ENCODE data around the gene NDUFAB1.
"Not testable (repeated sequence)": the region's sequence is repeated elsewhere in the genome, so short reads cannot be mapped to it uniquely, and the experiment has no call there.

The NDUFAB1 gene

GRCh38 chr16:23595951-23596720, at the start of gene NDUFAB1:
NDUFAB1 (minus strand) TSS chr16:23596316; CDS start chr16:23596290, 26 bp downstream.
- peak; percentile 51 for DNase-seq

- DNase-seq, result no peak
Measured at GRCh38 chr16:23642246-23642774, 46.2 kb upstream of the NDUFAB1 start.

- peak; percentile 58 for DNase-seq
Measured at GRCh38 chr16:23640931-23641765, 45.0 kb upstream of the NDUFAB1 start, which contains the start of the genes DCTN5 and PALB2. DCTN5 (plus strand) TSS chr16:23641466; CDS start chr16:23641543, 77 bp downstream. PALB2 (minus strand) TSS chr16:23641310; CDS start chr16:23641157, 153 bp downstream.

GRCh38 chr16:23640615-23640930, 44.5 kb upstream of the NDUFAB1 start:
- DNase-seq, result no peak

DNA sequence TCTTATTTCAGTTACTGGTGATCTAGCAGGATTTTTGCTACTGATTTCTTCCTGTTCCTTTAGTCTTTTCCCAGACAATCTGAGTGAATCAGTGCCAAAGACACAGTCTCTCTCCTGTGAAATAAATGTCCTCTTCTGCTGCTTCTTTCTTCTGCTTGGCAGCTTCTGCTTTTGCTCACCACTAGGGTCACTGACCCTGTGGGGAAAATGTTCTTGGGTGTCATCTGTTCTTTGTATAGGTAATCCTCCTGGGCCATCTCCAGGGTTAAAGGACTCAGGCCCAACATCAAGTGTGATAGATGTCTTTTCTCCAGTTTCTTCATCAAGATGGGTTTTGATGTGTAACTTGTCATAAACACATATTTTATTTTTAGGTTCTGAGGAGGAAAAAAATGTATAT, 39.8 kb upstream of the NDUFAB1 start:
- DNase-seq, result no peak

GRCh38 chr16:23634461-23635036, 38.4 kb upstream of the NDUFAB1 start:
- DNase-seq, result no peak

- DNase-seq, result not testable (repeated sequence)
Measured at GRCh38 chr16:23631874-23632273, 35.8 kb upstream of the NDUFAB1 start.

GRCh38 chr16:23629516-23629915, 33.4 kb upstream of the NDUFAB1 start:
- DNase-seq, result no peak

DNA sequence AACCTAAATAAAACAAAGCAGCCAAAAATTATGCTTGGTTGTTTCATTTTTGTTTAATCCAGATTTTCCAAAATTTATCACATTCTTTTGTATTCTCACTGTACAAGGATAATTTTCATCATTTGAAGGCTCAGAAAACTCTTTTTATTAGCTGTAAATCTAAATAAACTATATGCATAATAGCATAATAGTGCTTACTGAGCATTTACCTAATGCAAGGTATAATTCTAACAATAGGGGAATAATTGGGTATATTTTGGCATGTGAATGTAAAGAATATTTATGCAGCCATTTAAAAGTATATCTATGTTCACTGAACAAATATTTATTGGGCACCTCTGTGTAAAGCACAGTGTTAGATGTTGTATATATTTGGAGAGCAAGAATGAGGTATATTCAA, 28.0 kb upstream of the NDUFAB1 start:
- no peak for DNase-seq

GRCh38 chr16:23615805-23616204, 19.7 kb upstream of the NDUFAB1 start:
- no peak for DNase-seq

GRCh38 chr16:23611936-23612335, 15.8 kb upstream of the NDUFAB1 start:
- no peak for DNase-seq

DNA sequence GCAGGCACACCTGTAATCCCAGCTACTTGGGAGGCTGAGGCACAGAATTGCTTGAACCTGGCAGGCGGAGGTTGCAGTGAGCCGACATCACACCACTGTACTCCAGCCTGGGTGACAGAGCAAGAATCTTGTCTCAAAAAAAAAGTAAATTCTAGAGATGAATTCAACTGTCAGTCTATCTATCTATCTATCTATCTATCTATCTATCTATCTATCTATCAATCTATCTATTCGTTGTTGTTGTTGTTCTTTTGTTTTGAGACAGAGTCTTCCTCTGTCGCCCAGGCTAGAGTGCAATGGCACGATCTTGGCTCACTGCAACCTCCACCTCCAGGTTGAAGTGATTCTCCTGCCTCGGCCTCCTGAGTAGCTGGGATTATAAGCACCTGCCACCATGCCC, 14.8 kb upstream of the NDUFAB1 start:
- DNase-seq, result not testable (repeated sequence)

GRCh38 chr16:23609929-23610328, 13.8 kb upstream of the NDUFAB1 start:
- DNase-seq, result no peak

- DNase-seq, result no peak
Measured at GRCh38 chr16:23608194-23608593, 12.1 kb upstream of the NDUFAB1 start.

GRCh38 chr16:23607726-23608125, 11.6 kb upstream of the NDUFAB1 start:
- no peak for DNase-seq

GRCh38 chr16:23597003-23597756, 1.1 kb upstream of the NDUFAB1 start:
- peak; percentile 10 for DNase-seq

GRCh38 chr16:23595246-23595950, 718 bp downstream of the NDUFAB1 start:
- no peak for DNase-seq

- DNase-seq, result no peak
Measured at GRCh38 chr16:23594186-23594585, 1.9 kb downstream of the NDUFAB1 start.

GRCh38 chr16:23590181-23590580, 5.9 kb downstream of the NDUFAB1 start:
- no peak for DNase-seq

GRCh38 chr16:23587726-23588125, 8.4 kb downstream of the NDUFAB1 start:
- no peak for DNase-seq

GRCh38 chr16:23584186-23585076, 11.7 kb downstream of the NDUFAB1 start:
- DNase-seq, result no peak
